ENCODE measurements around the gene ATXN1.

DNA sequence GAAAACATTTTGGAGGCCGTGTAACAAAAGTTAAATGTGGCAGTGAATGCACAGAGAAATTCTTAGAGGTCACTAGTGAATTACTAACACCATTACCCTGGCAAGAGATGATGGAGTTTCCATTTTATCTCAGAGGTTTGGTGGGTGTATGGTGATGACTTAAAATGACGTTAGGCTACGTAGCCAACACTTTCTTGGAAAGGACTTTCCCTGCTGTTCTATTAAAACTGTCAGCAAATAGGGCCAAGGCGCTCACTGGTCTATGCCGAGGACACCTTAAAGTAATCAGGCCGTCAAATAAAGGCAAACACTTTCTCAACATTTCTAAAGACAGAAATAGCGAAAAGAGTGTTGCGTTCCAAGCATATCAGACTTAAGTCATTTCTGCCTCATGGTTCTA is 362.1 kb downstream of the ATXN1 start:
- TF ChIP-seq CTCF (IDR thresholded peaks at IDR 0.05) (no peak), POLR2A (IDR thresholded peaks at IDR 0.05; ENCODE audit: low read depth) (no peak), POLR2AphosphoS5 (IDR thresholded peaks at IDR 0.05) (peak; percentile 50 to 60), EP300 (IDR thresholded peaks at IDR 0.05) (no peak)
